HG02642 (cell line): ENCODE data around the gene FBLN5.
"Not testable (repeated sequence)": the region's sequence is repeated elsewhere in the genome, so short reads cannot be mapped to it uniquely, and the experiment has no call there.

Source experiments
- ATAC-seq: cut with Tn5 transposase; IDR thresholded peaks from one replicate; pipeline ENCODE4 v1.9.1; 2021; ENCODE audit warnings: mild to moderate bottlenecking; ENCODE audit not compliant: unreplicated experiment, poor library complexity

The FBLN5 gene

GRCh38 chr14:91911474-91912032 lies 35.9 kb downstream of the FBLN5 start:
- ATAC-seq = peak; percentile 72

- no peak for ATAC-seq
Observed at GRCh38 chr14:91910196-91910595, 37.3 kb downstream of the FBLN5 start.

GRCh38 chr14:91906374-91906773 lies 41.1 kb downstream of the FBLN5 start:
- no peak for ATAC-seq

- no peak for ATAC-seq
Observed at GRCh38 chr14:91904956-91905645, 42.4 kb downstream of the FBLN5 start.

GRCh38 chr14:91904483-91904882 lies 43.0 kb downstream of the FBLN5 start:
- ATAC-seq = no peak

GRCh38 chr14:91903070-91903469 lies 44.4 kb downstream of the FBLN5 start:
- no peak for ATAC-seq

- ATAC-seq = no peak
Observed at GRCh38 chr14:91902336-91902735, 45.2 kb downstream of the FBLN5 start.

- ATAC-seq = no peak
Observed at GRCh38 chr14:91901449-91902226, 45.9 kb downstream of the FBLN5 start.

GRCh38 chr14:91899806-91900205 lies 47.7 kb downstream of the FBLN5 start:
- ATAC-seq = no peak

GRCh38 chr14:91899213-91899612 lies 48.3 kb downstream of the FBLN5 start:
- ATAC-seq = no peak

GRCh38 chr14:91898372-91898771 lies 49.1 kb downstream of the FBLN5 start:
- no peak for ATAC-seq

- ATAC-seq = not testable (repeated sequence)
Observed at GRCh38 chr14:91897716-91898115, 49.8 kb downstream of the FBLN5 start.

- ATAC-seq = no peak
Observed at GRCh38 chr14:91897106-91897701, 50.3 kb downstream of the FBLN5 start.

- ATAC-seq = no peak
Observed at GRCh38 chr14:91896419-91896818, 51.1 kb downstream of the FBLN5 start.

- ATAC-seq = no peak
Observed at GRCh38 chr14:91893669-91894068, 53.8 kb downstream of the FBLN5 start.

- no peak for ATAC-seq
Observed at GRCh38 chr14:91893007-91893406, 54.5 kb downstream of the FBLN5 start.

GRCh38 chr14:91891721-91892220 lies 55.7 kb downstream of the FBLN5 start:
- ATAC-seq = no peak

GRCh38 chr14:91891101-91891500 lies 56.4 kb downstream of the FBLN5 start:
- ATAC-seq = no peak

GRCh38 chr14:91890291-91890749 lies 57.2 kb downstream of the FBLN5 start:
- ATAC-seq = no peak

- ATAC-seq = no peak
Observed at GRCh38 chr14:91889477-91890211, 57.9 kb downstream of the FBLN5 start.
